Uterus (tissue), 4 donors: ENCODE measurements around the gene JMJD8. TPM values are rescaled to one million over a fixed set of nuclear protein-coding genes. Genes with fewer than 3 reads are reported as not detected.

Source experiments
- DNase-seq, 2 donors: peaks; one replicate each; pipeline ENCODE4 v3.0.0-alpha.2; 2019 to 2020
- H3K27ac ChIP-seq, 2 donors: fragments of 200-600 bp; sonication (generic); 1 replicate in 1 of 2; 2 replicates in 1 of 2; pipeline ENCODE4 v1.5.1; 2016 to 2018
- H3K27me3 ChIP-seq, 2 donors: fragments of 200-600 bp; sonication (generic); one replicate each; pipeline ENCODE4 v1.5.1; 2018 to 2019; ENCODE audit warnings: control low read depth in 1 of 2
- H3K36me3 ChIP-seq, 2 donors: fragments of 200-600 bp; sonication (generic); one replicate each; pipeline ENCODE4 v1.5.1; 2019; ENCODE audit warnings: control low read depth in 1 of 2
- H3K4me1 ChIP-seq, 2 donors: fragments of 200-600 bp; sonication (generic); one replicate each; pipeline ENCODE4 v1.5.1; 2018 to 2019; ENCODE audit warnings: control low read depth in 1 of 2
- H3K4me3 ChIP-seq, 2 donors: fragments of 200-600 bp; sonication (generic); 1 replicate in 1 of 2; 2 replicates in 1 of 2; pipeline ENCODE4 v1.5.1; 2018 to 2019; ENCODE audit warnings: mild to moderate bottlenecking in 1 of 2
- H3K9me3 ChIP-seq, 2 donors: fragments of 200-600 bp; sonication (generic); one replicate each; pipeline ENCODE4 v1.5.1; 2019; ENCODE audit warnings: control low read depth in 1 of 2
- CTCF ChIP-seq, 4 experiments: fragments of 200-600 bp in 2 of 4; fragments of 450-650 bp in 2 of 4; sonication (generic) in 2 of 4; IDR thresholded peaks; one replicate each; pipeline ENCODE4 v1.5.1; 2016 to 2019; ENCODE audit warnings: antibody characterized with exemption in 4 of 4, mild to moderate bottlenecking in 2 of 4, moderate library complexity in 1 of 4
- POLR2A ChIP-seq, 2 donors: fragments of 450-650 bp; IDR thresholded peaks; one replicate each; pipeline ENCODE4 v1.6.1; 2016; ENCODE audit warnings: antibody characterized with exemption in 2 of 2, mild to moderate bottlenecking in 1 of 2, moderate library complexity in 1 of 2
- intact Hi-C: fragments of 100-400 bp; cut with DNase I; formaldehyde crosslinking; loops from one replicate; pipeline ENCODE4 v1.15.1; 2023; ENCODE audit warnings: low total_unique reads
- total RNA-seq, 4 donors: library from RNA; depleted of rRNA in 3 of 4; stranded (reverse); fragments of >200 nt in 3 of 4; gene quantifications; one replicate each; pipeline versions ENCODE4 v1.1.0 to v1.2.4, GENCODE V29; 2014 to 2023
- donor health status: DM: yes; HTN: yes; CAD: no.

Gene JMJD8
- total RNA-seq, 4 donors from 2014 or later, result 45.6 to 111 (median 57.4) TPM

- DNase-seq, result no peak
- Histone ChIP-seq H3K27me3 (no peaks in the 10 kb centered on the region), H3K4me3 (no peak within 1 kb of the TSS), H3K4me1 (peaks cover 0 to 11% of the 10 kb centered on the region in 2 donors), H3K27ac (no peak within 1 kb of the TSS), H3K36me3 (no peaks in the 10 kb centered on the region), H3K9me3 (no peaks in the 10 kb centered on the region)
- intact Hi-C loops, result no loop called here
- TF ChIP-seq POLR2A (IDR thresholded peaks at IDR 0.05) (no peak), CTCF (IDR thresholded peaks at IDR 0.05) (no peak)
Observed at GRCh38 chr16:674968-675883, 8.9 kb downstream of the JMJD8 start, which contains the start of gene RHBDL1. Gene RHBDL1 (plus strand): TSS chr16:675671. CDS start chr16:675791, 120 bp downstream.

GRCh38 chr16:674214-674881 is 9.8 kb downstream of the JMJD8 start:
- no peak overlapping the region for H3K4me3 ChIP-seq
- H3K27ac ChIP-seq, result no peak overlapping the region
- no peak for TF ChIP-seq POLR2A (IDR thresholded peaks at IDR 0.05)
- no peak for TF ChIP-seq CTCF (IDR thresholded peaks at IDR 0.05)
- H3K36me3 ChIP-seq, result no peaks in the 10 kb centered on the region
- no peaks in the 10 kb centered on the region for H3K9me3 ChIP-seq
- intact Hi-C loops, result no loop called here
- peaks cover 0 to 11% of the 10 kb centered on the region in 2 donors for H3K4me1 ChIP-seq
- no peak for DNase-seq
- no peaks in the 10 kb centered on the region for H3K27me3 ChIP-seq

- Histone ChIP-seq H3K4me1 (peaks cover 0 to 11% of the 10 kb centered on the region in 2 donors), H3K9me3 (no peaks in the 10 kb centered on the region), H3K27me3 (no peaks in the 10 kb centered on the region), H3K4me3 (no peak overlapping the region), H3K27ac (no peak overlapping the region), H3K36me3 (no peaks in the 10 kb centered on the region)
- no peak for DNase-seq
- TF ChIP-seq CTCF (IDR thresholded peaks at IDR 0.05), result no peak
- no peak for TF ChIP-seq POLR2A (IDR thresholded peaks at IDR 0.05)
- intact Hi-C loops, result no loop called here
Observed at GRCh38 chr16:673399-673991, 10.6 kb downstream of the JMJD8 start.

GRCh38 chr16:672851-673250 is 11.3 kb downstream of the JMJD8 start:
- Histone ChIP-seq H3K9me3 (no peaks in the 10 kb centered on the region), H3K4me3 (no peak overlapping the region), H3K4me1 (peaks cover 0 to 11% of the 10 kb centered on the region in 2 donors), H3K27me3 (no peaks in the 10 kb centered on the region), H3K36me3 (no peaks in the 10 kb centered on the region), H3K27ac (no peak overlapping the region)
- TF ChIP-seq POLR2A (IDR thresholded peaks at IDR 0.05) (no peak), CTCF (IDR thresholded peaks at IDR 0.05) (no peak)
- intact Hi-C loops, result no loop called here
- no peak for DNase-seq
